Left renal pelvis (tissue), 4 donors: Measurements from ENCODE around the gene FN1. TPM values are rescaled to one million over a fixed set of nuclear protein-coding genes. Genes with fewer than 3 reads are reported as not detected.

ENCODE experiments used
- polyA plus RNA-seq, 4 donors: library from polyadenylated mRNA; unstranded; fragments of 120-200 nt; gene quantifications; one replicate each; pipeline ENCODE4 v1.2.1, GENCODE V29; 2013; ENCODE audit not compliant: insufficient read length in 4 of 4

Gene FN1
- polyA plus RNA-seq, 4 donors: 344 to 662 (median 555) TPM

Other genes starting within 250 kb of the FN1 start
- 100 to 1,000 TPM in 3 of 4 donors, 10 to 100 TPM in 1; 72.3 to 147 (median 134) TPM for gene ATIC, start 124.0 kb downstream of the FN1 start, polyA plus RNA-seq